ENCODE results near the gene IMPA2. TPM values are rescaled to one million over a fixed set of nuclear protein-coding genes. Genes with fewer than 3 reads are reported as not detected.

The IMPA2 gene
- total and polyA plus RNA-seq, 10 of the 15 experiments (the other 5 are each of a cell fraction or from before 2014, with no cell fraction given): 0.24 to 21.0 (median 11.4) TPM

- TF ChIP-seq E2F8 (IDR thresholded peaks at IDR 0.05; ENCODE audit: low read depth, partially characterized antibody): no peak
- TF ChIP-seq IKZF1 (conservative IDR thresholded peaks at IDR 0.05): no peak
- no peak for TF ChIP-seq KLF5 (IDR thresholded peaks at IDR 0.05; ENCODE audit: partially characterized antibody)
- no peak for TF ChIP-seq CHD4 (IDR thresholded peaks at IDR 0.05)
- TF ChIP-seq PAX5 (IDR thresholded peaks at IDR 0.05; ENCODE audit: borderline replicate concordance, low read depth, low read length): no peak
Observed at GRCh38 chr18:12041561-12041960, 60.3 kb downstream of the IMPA2 start (continued).

- RAD21 ChIA-PET (ENCODE audit: unreplicated experiment): no interaction called here
- no TSS peak for BruUV-seq (replicated peaks)
- WGBS (ENCODE audit: insufficient coverage, insufficient replicate concordance, low lambda C conversion rate, missing lambda C conversion rate): 52% methylated on average over 7 of the region's 7 CpGs
- TF ChIP-seq E4F1 (IDR thresholded peaks at IDR 0.05; ENCODE audit: borderline replicate concordance, partially characterized antibody) (no peak), MXI1 (IDR thresholded peaks at IDR 0.05; ENCODE audit: low read depth, low read length) (no peak), PAX5 (IDR thresholded peaks at IDR 0.05; ENCODE audit: borderline replicate concordance, low read depth, low read length) (no peak), KDM1A (IDR thresholded peaks at IDR 0.05; ENCODE audit: borderline replicate concordance) (no peak), CEBPB (IDR thresholded peaks at IDR 0.05; ENCODE audit: borderline replicate concordance in 1 of 2, low read depth in 2 of 2, low read length in 2 of 2) (no peak), HDGF (IDR thresholded peaks at IDR 0.05) (no peak), ATF7 (IDR thresholded peaks at IDR 0.05; ENCODE audit: low read depth) (no peak), CHD1 (IDR thresholded peaks at IDR 0.05; ENCODE audit: low read depth, low read length) (no peak), NFIC (IDR thresholded peaks at IDR 0.05; ENCODE audit: low read depth, low read length) (no peak), BCLAF1 (IDR thresholded peaks at IDR 0.05) (no peak), ZNF274 (IDR thresholded peaks at IDR 0.05; ENCODE audit: insufficient read depth, insufficient read length) (no peak)
Observed at GRCh38 chr18:12043811-12044210, 62.5 kb downstream of the IMPA2 start.

More at GRCh38 chr18:12043811-12044210, 62.5 kb downstream of the IMPA2 start:
- DNase-seq (ENCODE audit: low read depth, low spot score): no peak
- Histone ChIP-seq H3K4me2 (ENCODE audit: control insufficient read depth, insufficient read depth) (no peak overlapping the region), H3K36me3 (ENCODE audit: control insufficient read depth in 2 of 2, insufficient read depth in 2 of 2, low read length in 1 of 2) (no peaks in the 10 kb centered on the region), H3K27me3 (replicated peaks in 1 of 2; ENCODE audit: control insufficient read depth in 2 of 2, insufficient read depth in 2 of 2, low read length in 1 of 2) (no peaks in the 10 kb centered on the region), H3K27ac (ENCODE audit: control insufficient read depth, insufficient read depth) (no peak overlapping the region), H3K9ac (ENCODE audit: control insufficient read depth, insufficient read depth, low read length) (no peak overlapping the region), H3K9me3 (replicated peaks; ENCODE audit: control insufficient read depth, insufficient read depth, low read length) (no peaks in the 10 kb centered on the region), H3K4me3 (no peak overlapping the region), H2AFZ (ENCODE audit: control insufficient read depth, low read depth, low read length) (no peak overlapping the region), H4K20me1 (ENCODE audit: control insufficient read depth, insufficient read depth) (no peaks in the 10 kb centered on the region), H3K79me2 (ENCODE audit: control insufficient read depth, insufficient read depth, low read length) (no peaks in the 10 kb centered on the region), H3K4me1 (ENCODE audit: control insufficient read depth, insufficient read depth, low read length) (peaks cover 8% of the 10 kb centered on the region)
- ChIA-PET CTCF (interaction anchor here (1.0 kb wide), 1 partner anchor 106 kb away, joined by 3 read pairs; no protein-coding TSS in a partner anchor), POLR2A (no interaction called here), SMC1A (ENCODE audit: uncharacterized antibody, unreplicated experiment) (interaction anchor here (1.5 kb wide), 1 partner anchor 106 kb away, joined by 6 read pairs; no protein-coding TSS in a partner anchor)
- ATAC-seq: no peak
- intact Hi-C loops (cut with micrococcal nuclease; ENCODE audit: unreplicated experiment): no loop called here
- FAIRE-seq: no peak
- in situ Hi-C loops (cut with MboI): no loop called here

All from GM12878 (cell line).